Gastrocnemius medialis (tissue), 4 donors: Measurements from ENCODE around the gene SEPTIN11.

Experiments
- POLR2A ChIP-seq, 2 donors: fragments of 450-650 bp; IDR thresholded peaks; one replicate each; pipeline ENCODE4 v1.6.1; 2017; ENCODE audit warnings: antibody characterized with exemption in 2 of 2, mild to moderate bottlenecking in 2 of 2, moderate library complexity in 2 of 2
- TF ChIP-seq, protein P1 (sequence below), 5 experiments: fragments of 450-650 bp in 3 of 5; fragments of 200-600 bp in 2 of 5; sonication (generic) in 2 of 5; IDR thresholded peaks in 4 of 5; conservative IDR thresholded peaks in 1 of 5; 1 replicate in 4 of 5; 2 replicates in 1 of 5; pipeline ENCODE4 v1.5.1; 2016 to 2019; ENCODE audit warnings: antibody characterized with exemption in 5 of 5, mild to moderate bottlenecking in 3 of 5, moderate library complexity in 3 of 5

DNA sequence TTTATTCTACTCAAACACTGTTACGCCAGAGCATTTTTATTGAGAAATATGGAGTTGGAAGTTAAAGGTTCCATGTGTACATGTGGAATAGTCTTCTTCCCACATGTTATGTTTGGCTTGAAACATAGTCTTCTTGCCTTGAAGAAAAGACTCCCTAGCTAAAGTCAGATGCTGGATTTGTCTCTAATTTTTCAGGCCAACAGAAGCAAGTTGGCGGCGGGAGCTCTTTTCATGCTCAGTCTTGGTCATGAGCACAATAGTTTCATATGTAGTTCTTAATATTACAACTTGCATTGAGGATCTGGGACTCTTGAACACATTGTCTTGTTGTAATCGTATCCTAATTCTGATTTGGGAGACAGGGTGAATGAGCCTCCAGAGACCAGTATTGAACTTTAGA lies 19.4 kb downstream of the SEPTIN11 start:
- TF ChIP-seq, protein P1, sequence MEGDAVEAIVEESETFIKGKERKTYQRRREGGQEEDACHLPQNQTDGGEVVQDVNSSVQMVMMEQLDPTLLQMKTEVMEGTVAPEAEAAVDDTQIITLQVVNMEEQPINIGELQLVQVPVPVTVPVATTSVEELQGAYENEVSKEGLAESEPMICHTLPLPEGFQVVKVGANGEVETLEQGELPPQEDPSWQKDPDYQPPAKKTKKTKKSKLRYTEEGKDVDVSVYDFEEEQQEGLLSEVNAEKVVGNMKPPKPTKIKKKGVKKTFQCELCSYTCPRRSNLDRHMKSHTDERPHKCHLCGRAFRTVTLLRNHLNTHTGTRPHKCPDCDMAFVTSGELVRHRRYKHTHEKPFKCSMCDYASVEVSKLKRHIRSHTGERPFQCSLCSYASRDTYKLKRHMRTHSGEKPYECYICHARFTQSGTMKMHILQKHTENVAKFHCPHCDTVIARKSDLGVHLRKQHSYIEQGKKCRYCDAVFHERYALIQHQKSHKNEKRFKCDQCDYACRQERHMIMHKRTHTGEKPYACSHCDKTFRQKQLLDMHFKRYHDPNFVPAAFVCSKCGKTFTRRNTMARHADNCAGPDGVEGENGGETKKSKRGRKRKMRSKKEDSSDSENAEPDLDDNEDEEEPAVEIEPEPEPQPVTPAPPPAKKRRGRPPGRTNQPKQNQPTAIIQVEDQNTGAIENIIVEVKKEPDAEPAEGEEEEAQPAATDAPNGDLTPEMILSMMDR (IDR thresholded peaks at IDR 0.05 in 4 of 5, conservative IDR thresholded peaks at IDR 0.05 in 1 of 5): no peak
- no peak for TF ChIP-seq POLR2A (IDR thresholded peaks at IDR 0.05)
